ENCODE results near the gene OR2D2.
"Not testable (repeated sequence)": the region's sequence is repeated elsewhere in the genome, so short reads cannot be mapped to it uniquely, and the experiment has no call there.

Gene OR2D2, protein sequence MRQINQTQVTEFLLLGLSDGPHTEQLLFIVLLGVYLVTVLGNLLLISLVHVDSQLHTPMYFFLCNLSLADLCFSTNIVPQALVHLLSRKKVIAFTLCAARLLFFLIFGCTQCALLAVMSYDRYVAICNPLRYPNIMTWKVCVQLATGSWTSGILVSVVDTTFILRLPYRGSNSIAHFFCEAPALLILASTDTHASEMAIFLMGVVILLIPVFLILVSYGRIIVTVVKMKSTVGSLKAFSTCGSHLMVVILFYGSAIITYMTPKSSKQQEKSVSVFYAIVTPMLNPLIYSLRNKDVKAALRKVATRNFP

DNA sequence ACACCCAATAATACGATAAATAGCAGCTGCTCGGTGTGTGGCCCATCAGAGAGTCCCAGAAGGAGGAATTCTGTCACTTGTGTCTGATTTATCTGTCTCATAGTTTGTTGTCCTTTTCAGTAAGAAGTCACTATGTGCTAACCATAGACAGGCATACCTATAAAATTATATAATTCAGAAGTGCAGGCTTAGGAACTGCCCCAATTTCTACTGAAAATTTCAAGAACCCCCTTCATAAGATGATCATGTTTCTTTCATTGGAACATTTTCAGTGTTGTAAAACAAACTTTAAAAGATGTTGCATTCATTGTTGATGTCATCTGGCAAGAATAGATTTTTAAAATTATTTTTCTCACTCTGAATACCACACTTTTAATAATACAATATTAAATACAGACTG is at the start of gene OR2D2:
Gene OR2D2 (minus strand): TSS at position 101 of the 400 bp plus-strand sequence. CDS start 0 bp downstream, at position 101.
- DNase-seq, result no peak

DNA sequence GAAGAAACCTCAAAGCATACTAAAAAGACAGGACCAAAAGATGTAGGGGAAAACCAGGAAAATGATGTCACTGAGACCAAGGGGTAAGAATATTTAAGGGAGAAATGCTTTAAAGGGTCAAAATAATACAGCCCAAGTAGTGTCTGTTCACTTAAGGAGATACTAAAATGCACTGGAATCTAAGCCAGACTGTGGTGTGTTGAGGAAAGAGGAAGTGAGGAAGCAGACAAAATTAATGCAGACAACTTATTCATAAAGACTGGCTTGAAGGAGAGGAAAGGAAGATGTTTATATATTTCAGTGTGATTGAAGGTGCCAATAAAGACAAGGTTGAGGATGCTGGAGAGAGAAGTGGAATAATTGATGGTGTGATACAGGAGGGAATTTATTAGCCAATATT is 49.7 kb upstream of the OR2D2 start:
- DNase-seq, result no peak

- no peak for DNase-seq
Observed at GRCh38 chr11:6932145-6932544, 39.8 kb upstream of the OR2D2 start.

GRCh38 chr11:6931146-6931713 is 38.9 kb upstream of the OR2D2 start:
- no peak for DNase-seq

DNA sequence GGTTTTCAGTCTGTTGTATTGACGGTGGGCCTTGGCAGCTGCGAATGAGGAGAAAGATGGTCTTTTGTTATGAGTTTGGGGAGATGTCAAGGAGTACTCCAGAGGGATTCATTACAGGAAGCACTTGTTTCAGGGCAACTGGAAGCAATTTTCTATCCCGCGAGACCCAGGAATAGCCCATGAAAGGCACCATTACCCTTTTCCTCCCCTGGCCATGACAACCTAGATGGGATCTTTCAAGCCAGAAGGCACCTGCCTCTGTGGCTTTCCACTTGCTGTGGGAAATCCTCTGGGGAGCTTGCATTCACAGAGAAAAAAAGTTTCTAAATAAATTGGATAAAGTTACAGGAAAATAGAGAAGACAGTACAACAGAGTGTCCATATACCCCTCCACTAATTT is 36.6 kb upstream of the OR2D2 start:
- DNase-seq, result no peak

GRCh38 chr11:6927030-6927617 is 34.8 kb upstream of the OR2D2 start:
- DNase-seq, result no peak

GRCh38 chr11:6926208-6927029 is 34.1 kb upstream of the OR2D2 start, which contains the start of gene ZNF215:
ZNF215 (plus strand) TSS chr11:6926426; CDS start chr11:6932273, 5,847 bp downstream.
- no peak for DNase-seq

- DNase-seq, result no peak
Observed at GRCh38 chr11:6925636-6926207, 33.4 kb upstream of the OR2D2 start.

DNA sequence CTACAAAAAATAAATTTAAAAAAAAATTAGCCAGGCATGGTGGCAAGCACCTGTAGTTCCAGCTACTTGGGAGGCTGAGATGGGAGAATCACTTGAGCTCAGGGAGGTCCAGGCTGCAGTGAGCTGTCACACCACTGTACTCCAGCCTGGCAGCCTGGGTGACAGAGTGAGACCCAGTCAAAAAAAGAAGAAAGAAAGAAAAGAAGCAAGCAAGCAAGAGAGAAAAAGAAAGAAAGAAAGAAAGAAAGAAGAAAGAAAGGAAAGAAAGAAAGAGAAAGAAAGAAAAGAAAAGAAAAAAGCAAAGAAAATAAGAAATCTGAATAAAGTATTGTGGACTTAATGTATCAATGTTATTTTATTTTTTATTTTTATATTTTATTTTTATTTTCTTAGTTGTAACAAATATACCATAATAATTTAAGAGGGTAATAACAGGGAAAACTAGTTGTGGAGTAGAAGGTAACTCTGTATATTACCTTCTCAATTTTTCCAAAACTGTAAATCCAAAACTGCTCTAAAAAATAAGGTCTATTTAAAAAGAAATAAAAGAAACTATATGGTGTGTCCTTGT is 32.8 kb upstream of the OR2D2 start:
- no peak for DNase-seq

DNA sequence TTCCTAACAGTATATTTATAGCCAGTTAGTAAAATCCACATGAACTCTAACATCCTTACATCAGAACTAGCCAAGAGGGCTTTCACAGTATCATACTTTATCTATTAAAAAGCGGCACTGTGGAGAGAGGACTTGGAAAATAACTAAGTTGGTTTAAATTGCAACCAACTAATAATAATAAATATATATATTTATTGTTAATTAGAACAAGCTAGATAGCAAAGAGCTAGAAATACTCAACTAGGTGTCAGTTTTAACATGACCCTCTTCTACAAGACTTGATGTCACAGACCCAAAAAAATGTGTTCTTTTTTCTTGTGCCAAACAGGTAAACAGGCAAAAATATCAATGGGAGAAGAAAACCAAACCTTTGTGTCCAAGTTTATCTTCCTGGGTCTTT is 28.4 kb upstream of the OR2D2 start, which contains the start of gene OR2D3:
Gene OR2D3 (plus strand): TSS at position 301 of the 400 bp plus-strand sequence. CDS start 0 bp downstream, at position 301.
- DNase-seq, result no peak

DNA sequence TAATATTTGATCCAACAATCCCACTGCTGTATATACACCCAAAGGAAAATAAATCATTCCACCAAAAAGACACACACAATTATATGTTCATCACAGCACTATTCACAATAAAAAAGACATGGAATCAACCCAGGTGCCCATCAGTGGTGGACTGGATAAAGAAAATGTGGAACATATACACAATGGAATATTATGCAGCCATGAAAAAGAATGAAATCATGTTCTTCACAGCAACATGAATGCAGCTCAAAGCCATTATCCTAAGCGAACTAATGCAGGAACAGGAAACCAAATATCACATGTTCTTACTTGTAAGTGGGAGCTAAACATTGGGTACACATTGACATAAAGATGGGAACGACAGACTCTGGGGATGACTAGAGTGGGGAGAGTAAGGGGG is 27.4 kb upstream of the OR2D2 start:
- DNase-seq, result no peak

DNA sequence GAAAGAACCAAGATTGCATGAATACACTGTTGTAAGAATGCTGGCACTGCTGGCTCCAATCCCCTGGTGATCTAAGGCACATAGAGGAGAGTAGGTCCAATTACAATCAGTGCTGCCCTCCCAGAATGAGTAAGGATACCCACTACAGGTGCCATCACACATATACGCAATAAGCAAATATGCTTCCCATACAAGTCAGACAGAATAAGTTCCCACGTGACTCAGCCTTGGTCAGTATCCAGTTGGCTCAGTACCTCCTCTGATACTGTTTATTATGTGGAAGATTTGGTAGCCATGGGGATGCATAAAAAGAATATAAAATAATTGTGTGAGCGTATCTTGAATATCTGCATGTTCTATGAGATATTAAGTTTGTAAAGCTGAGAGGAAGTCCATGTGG is 19.6 kb upstream of the OR2D2 start:
- no peak for DNase-seq

GRCh38 chr11:6911378-6911777 is 19.1 kb upstream of the OR2D2 start:
- no peak for DNase-seq

DNA sequence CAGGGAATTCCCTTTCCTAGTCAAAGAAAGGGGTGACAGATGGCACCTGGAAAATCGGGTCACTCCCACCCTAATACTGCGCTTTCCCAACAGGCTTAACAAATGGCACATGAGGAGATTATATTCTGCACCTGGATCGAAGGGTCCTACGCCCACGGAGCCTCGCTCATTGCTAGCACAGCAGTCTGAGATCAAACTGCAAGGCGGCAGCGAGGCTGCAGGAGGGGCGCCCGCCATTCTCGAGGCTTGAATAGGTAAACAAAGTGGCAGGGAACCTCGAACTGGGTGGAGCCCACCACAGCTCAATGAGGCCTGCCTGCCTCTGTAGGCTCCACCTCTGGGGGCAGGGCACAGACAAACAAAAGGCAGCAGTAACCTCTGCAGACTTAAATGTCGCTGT is 12.5 kb upstream of the OR2D2 start:
- DNase-seq, result not testable (repeated sequence)

DNA sequence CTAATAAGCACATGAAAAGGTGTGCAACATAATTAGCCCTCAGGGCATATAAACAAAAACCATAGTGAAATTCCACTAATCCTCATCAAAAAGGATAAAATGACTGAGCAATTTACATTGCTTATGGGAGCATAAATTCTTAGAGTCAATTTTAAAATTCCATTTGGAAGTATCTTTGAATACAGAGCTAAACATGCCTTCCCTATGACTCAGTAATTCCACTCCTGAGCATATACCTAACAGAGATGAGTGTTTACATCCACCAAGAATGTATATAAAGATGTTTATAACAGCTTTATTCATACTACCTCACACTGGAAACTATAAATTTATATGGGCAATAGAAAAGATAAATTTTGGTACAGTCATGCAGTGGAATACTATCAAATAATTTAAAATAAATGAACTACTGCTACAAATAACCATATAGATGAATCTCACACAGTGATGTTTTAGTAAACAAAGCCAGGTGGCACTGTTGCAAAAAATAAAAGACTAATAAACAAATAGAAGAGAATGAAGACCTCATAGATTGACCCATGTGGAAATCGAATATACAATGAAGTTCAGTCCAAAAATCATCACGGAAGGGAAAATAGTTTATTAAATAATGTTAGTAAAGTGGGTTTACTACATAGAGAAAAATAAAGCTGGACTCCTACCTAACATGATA is 8.2 kb upstream of the OR2D2 start:
- no peak for DNase-seq

DNA sequence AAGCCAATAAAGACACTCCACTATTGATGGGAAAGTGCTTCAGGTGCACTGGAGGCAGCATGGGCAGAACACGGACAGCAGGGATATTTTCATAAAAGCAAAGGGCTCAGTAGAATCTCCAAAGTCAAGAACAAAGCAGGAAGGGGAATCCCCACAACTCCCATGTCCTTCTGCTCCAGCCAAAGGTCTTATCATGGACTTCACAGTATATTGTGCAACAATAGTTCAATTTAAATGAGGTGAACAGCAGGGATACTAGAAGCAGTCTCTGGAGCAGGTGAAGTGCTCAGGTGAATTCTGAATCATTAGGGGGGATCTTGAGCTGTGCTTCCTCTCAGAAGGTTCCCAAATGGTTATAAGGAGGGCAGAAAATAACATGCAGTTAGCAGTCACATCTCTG is 6.6 kb upstream of the OR2D2 start:
- no peak for DNase-seq

DNA sequence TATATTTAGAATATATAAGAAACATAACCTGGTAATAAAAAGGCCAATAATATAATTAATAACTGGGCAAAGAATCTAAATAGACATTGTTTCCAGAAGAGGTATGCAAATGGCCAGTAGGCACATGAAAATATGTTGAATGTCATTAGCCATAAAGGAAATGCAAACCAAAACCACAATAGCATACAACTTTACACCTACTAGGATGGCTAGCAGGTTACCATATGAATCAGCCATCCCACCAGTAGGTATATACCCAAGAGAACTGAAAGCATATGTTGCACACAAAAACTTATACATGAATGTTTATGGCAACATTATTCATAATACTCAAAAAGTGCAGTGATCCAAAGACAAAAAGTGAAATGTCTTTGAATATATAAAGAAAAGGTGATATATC is 2.7 kb upstream of the OR2D2 start:
- no peak for DNase-seq

DNA sequence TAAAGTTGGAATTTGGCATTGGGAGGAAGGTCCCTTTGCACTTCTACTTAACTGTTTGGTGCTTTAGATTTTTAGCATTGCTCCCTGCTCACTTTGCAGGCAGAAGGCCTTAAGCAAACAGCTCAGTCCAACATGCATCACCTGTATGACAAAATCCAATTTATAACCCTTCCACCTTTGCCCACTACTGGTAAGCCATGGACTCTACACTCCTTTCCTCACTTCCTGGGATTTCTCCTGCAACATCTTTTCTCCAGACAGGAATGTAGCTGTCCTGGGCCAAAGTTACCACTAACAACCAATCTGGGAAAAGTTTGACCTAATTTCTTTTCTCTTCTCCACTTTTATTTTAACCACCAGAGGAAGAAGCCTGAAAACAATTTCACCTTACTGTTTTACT is 1.8 kb upstream of the OR2D2 start:
- no peak for DNase-seq

- no peak for DNase-seq
Observed at GRCh38 chr11:6889835-6890234, 2.5 kb downstream of the OR2D2 start.

GRCh38 chr11:6888830-6889229 is 3.5 kb downstream of the OR2D2 start:
- no peak for DNase-seq

- not testable (repeated sequence) for DNase-seq
Observed at GRCh38 chr11:6887711-6888110, 4.6 kb downstream of the OR2D2 start.

DNA sequence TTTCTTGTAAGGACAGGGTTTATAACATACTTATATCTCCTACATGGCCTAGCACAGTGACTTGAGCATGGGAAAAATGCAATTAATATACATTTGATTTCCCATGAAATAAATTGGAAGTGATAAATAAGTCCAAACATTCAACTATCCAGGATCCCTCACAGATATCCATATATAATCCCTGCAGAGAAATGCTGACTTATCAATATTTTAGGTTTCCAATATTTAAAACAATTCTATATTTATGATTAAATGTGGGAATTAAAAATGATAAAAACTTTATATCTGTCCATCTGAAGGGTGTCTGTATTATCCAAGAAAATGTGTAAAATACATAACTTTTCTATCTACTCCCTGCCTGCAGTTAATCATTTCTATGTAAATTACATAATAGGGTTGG is 9.5 kb downstream of the OR2D2 start:
- no peak for DNase-seq
